Brain microvascular endothelial cell (primary cell): ENCODE results near the gene LY6G5B.
A peak's percentile ranks its signal among the peaks of the same experiment; 100 is the strongest.

Source experiments
- DNase-seq: peaks from one replicate; pipeline ENCODE4 v3.0.0-alpha.2; 2020
- H3K27ac ChIP-seq: fragments of 250-450 bp; sonication (Bioruptor Pico); 2 replicates; pipeline ENCODE4 v1.5.1; 2020; ENCODE audit warnings: mild to moderate bottlenecking, moderate library complexity
- H3K27me3 ChIP-seq: fragments of 250-450 bp; sonication (Bioruptor Pico); replicated peaks from 2 replicates; pipeline ENCODE4 v1.5.1; 2020; ENCODE audit warnings: mild to moderate bottlenecking
- H3K36me3 ChIP-seq: fragments of 250-450 bp; sonication (Bioruptor Pico); replicated peaks from 2 replicates; pipeline ENCODE4 v1.5.1; 2020; ENCODE audit warnings: mild to moderate bottlenecking
- H3K4me3 ChIP-seq: 2 replicates; pipeline ENCODE4 v1.5.1; 2011; ENCODE audit warnings: low read depth, mild to moderate bottlenecking, control low read depth, low read length, moderate library complexity
- in situ Hi-C: cut with HindIII; loops from 2 replicates; pipeline ENCODE4 v1.10.0; 2017; ENCODE audit warnings: low sequenced_read_pairs, low pct_ligation_motif_present
- TF ChIP-seq, protein P1 (sequence below): IDR thresholded peaks from 2 replicates; pipeline ENCODE4 v1.5.1; 2011; ENCODE audit warnings: low read depth, mild to moderate bottlenecking, moderate library complexity, low read length, control low read depth, inconsistent platforms; ENCODE audit errors: missing control alignments

LY6G5B gene

DNA sequence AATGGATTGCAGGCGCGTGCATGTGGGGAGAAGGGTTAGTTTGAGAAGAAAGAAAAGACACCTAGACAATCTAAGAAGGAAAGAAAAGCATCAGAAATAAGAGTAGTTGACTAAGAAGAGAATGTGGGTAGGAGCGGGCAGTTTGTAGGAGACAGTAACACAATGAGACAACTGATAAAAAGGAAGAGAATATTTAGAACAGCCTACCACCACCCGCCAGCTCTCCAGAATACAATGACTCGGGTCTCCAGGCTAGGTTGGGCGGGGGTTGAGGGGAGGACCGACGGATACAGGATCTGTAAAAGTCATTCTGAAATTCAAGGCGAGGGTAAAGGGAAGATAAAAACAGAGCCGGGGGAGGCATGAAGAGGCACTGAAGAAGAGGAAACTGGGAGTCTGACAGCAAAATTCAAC lies 32.6 kb downstream of the LY6G5B start:
- in situ Hi-C loops = no loop called here
- peaks cover 7% of the 10 kb centered on the region for H3K36me3 ChIP-seq
- TF ChIP-seq, protein P1, sequence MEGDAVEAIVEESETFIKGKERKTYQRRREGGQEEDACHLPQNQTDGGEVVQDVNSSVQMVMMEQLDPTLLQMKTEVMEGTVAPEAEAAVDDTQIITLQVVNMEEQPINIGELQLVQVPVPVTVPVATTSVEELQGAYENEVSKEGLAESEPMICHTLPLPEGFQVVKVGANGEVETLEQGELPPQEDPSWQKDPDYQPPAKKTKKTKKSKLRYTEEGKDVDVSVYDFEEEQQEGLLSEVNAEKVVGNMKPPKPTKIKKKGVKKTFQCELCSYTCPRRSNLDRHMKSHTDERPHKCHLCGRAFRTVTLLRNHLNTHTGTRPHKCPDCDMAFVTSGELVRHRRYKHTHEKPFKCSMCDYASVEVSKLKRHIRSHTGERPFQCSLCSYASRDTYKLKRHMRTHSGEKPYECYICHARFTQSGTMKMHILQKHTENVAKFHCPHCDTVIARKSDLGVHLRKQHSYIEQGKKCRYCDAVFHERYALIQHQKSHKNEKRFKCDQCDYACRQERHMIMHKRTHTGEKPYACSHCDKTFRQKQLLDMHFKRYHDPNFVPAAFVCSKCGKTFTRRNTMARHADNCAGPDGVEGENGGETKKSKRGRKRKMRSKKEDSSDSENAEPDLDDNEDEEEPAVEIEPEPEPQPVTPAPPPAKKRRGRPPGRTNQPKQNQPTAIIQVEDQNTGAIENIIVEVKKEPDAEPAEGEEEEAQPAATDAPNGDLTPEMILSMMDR = no peak
- H3K27ac ChIP-seq = peak overlapping the region; percentile 84
- peak overlapping the region; percentile 92 for H3K4me3 ChIP-seq
- DNase-seq = peak; percentile 13
- H3K27me3 ChIP-seq = no peaks in the 10 kb centered on the region

DNA sequence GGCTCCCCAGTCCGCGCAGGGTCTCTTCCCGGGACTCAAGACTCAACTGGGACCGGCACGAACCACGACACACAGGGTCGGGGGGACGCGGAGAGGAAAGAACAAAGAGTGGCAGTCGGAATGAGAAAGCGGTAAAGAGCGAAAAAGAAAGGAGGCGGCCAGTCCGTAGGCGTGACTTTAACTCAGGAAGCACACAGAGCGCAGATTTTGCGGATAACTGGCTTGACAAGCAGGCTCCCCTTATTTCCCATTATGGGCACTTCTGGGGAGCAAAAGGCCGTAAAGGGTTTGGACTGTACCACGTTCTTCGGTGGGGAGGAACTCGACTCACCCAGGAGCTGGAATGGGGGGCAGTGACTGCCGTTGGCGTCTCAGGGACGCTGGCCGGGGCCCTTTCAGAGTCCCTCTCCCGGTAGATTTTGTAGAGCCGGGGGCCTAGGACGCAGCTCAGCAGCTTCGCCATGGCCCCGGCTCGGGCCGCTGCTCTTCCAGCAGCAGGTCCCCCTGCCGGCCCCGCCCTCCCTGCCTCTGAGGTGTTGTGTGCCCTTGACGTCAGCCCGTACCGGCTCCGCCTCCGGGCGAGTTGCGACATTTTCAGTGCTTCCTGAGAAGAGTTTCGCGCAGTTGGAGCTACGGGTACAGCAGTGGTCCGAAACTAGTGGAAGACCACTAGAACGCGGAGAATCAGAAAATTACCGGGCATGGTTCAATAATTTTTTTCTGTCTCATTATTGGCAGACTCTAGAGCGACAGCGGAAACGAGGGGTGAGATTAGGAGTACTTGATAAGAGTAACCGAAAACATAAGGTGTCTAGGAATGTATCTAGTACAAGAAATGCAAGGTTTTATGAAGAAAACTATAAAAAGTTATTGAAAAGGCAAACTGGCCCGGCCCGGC lies 33.3 kb downstream of the LY6G5B start, which contains the start of gene ABHD16A:
ABHD16A (minus strand) TSS at position 506 of the 898 bp plus-strand sequence; CDS start at position 463, 43 bp downstream.
- Histone ChIP-seq H3K27me3 (no peaks in the 10 kb centered on the region), H3K4me3 (peak within 1 kb of the TSS; percentile 92), H3K27ac (peak within 1 kb of the TSS; percentile 84), H3K36me3 (peaks cover 4% of the 10 kb centered on the region)
- DNase-seq = peak; percentile 98
- in situ Hi-C loops = no loop called here
- TF ChIP-seq, protein P1 = peak; percentile 11

DNA sequence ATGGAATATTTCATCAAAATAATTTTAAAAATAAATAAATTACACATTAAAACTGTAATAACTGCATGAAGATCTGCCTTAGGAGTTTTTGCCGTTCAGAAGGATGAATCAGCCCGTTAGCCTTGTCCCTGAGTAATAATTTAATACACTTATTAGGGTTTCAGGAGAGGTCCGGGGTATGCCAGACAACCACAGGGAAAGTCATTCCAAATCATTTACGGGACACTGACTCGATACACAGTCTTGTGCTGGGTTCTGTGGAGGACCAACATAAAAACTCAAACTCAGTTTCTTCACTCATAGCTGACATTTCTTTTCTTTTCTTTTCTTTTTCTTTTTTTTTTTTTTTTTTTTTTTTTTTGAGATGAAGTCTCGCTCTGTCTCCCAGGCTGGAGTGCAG lies 36.2 kb downstream of the LY6G5B start:
- Histone ChIP-seq H3K36me3 (peaks cover under 1% of the 10 kb centered on the region), H3K4me3 (no peak overlapping the region), H3K27me3 (no peaks in the 10 kb centered on the region), H3K27ac (no peak overlapping the region)
- TF ChIP-seq, protein P1 = no peak
- in situ Hi-C loops = no loop called here
- DNase-seq = no peak

DNA sequence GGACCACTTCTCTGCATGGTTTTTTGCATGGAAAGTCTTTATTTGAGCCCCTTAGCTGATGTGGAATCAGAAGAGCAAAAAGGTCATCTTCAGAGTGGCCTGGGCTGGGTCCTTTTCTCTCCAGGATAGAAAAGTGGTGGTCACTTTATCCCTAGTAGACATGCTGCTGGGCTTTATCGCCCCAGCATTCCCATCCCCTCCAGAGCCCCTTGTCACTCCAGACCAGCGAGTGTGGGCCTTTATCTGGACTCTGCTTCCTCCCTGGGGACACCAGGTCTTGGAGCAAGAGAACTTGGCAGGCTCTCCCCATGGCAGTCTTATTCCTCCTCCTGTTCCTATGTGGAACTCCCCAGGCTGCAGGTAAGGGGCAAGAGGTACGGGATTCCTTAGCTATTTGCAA lies 36.8 kb downstream of the LY6G5B start, which contains the start of gene LY6G6F:
LY6G6F (plus strand) TSS at position 268 of the 400 bp plus-strand sequence; CDS start at position 309, 41 bp downstream.
- TF ChIP-seq, protein P1 = no peak
- no peaks in the 10 kb centered on the region for H3K36me3 ChIP-seq
- H3K4me3 ChIP-seq = no peak within 1 kb of the TSS
- H3K27ac ChIP-seq = no peak within 1 kb of the TSS
- in situ Hi-C loops = no loop called here
- H3K27me3 ChIP-seq = no peaks in the 10 kb centered on the region
- DNase-seq = no peak

DNA sequence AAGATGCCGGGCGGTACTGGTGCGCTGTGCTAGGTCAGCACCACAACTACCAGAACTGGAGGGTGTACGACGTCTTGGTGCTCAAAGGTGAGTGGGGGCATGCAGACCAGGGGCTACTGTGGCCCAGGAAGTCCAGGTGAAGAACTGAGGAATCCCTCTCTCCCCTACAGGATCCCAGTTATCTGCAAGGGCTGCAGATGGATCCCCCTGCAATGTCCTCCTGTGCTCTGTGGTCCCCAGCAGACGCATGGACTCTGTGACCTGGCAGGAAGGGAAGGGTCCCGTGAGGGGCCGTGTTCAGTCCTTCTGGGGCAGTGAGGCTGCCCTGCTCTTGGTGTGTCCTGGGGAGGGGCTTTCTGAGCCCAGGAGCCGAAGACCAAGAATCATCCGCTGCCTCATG lies 37.9 kb downstream of the LY6G5B start:
- in situ Hi-C loops = no loop called here
- TF ChIP-seq, protein P1 = no peak
- no peak overlapping the region for H3K27ac ChIP-seq
- no peak overlapping the region for H3K4me3 ChIP-seq
- H3K27me3 ChIP-seq = no peaks in the 10 kb centered on the region
- H3K36me3 ChIP-seq = no peaks in the 10 kb centered on the region
- no peak for DNase-seq
